IMR-90 (cell line): ENCODE data around the gene MAB21L2. TPM values are rescaled to one million over a fixed set of nuclear protein-coding genes. Genes with fewer than 3 reads are reported as not detected.

ENCODE experiments used
- ATAC-seq: fragments of 200-7000 bp; cut with Tn5 transposase; 2 replicates; pipeline ENCODE4 v1.9.1; 2020; ENCODE audit warnings: low read depth, mild to moderate bottlenecking, moderate library complexity
- BruUV-seq: library from RNA; stranded (reverse); fragments of 400-500 nt; replicated peaks from 2 replicates; lab custom pipeline; 2021; lab: Mats Ljungman, UMichigan
- CTCF ChIA-PET: fragments of 300-600 bp; formaldehyde crosslinking; extraction: SDS; loops from one replicate; lab custom pipeline; 2021; ENCODE audit warnings: antibody characterized with exemption; lab: Yijun Ruan, JAX
- POLR2A ChIA-PET: fragments of 300-600 bp; sonication (Branson Sonifier 250); formaldehyde crosslinking; loops from one replicate; lab custom pipeline; 2022; ENCODE audit warnings: antibody characterized with exemption; ENCODE audit not compliant: unreplicated experiment; lab: Charles Lee
- DNase-seq: peaks from one replicate; pipeline ENCODE4 v3.0.0; 2013
- H2AFZ ChIP-seq: replicated peaks from 2 replicates; pipeline ENCODE3; 2013; ENCODE audit warnings: low read length, mild to moderate bottlenecking; ENCODE audit not compliant: poor library complexity
- H2AK5ac ChIP-seq: 2 replicates; pipeline ENCODE4 v1.6.1; 2013; ENCODE audit warnings: low read depth, low read length, inconsistent platforms
- H2AK9ac ChIP-seq: replicated peaks from 2 replicates; pipeline ENCODE3; 2013; ENCODE audit warnings: mild to moderate bottlenecking, low read depth, low read length, moderate library complexity; ENCODE audit not compliant: poor library complexity
- H2BK120ac ChIP-seq: 2 replicates; pipeline ENCODE4 v1.6.1; 2013; ENCODE audit warnings: low read depth, low read length, inconsistent platforms
- H2BK15ac ChIP-seq: 3 replicates; pipeline ENCODE4 v1.6.1; 2013; ENCODE audit warnings: low read depth, low read length, inconsistent platforms
- H2BK20ac ChIP-seq: 2 replicates; pipeline ENCODE4 v1.6.1; 2013; ENCODE audit warnings: low read depth, mild to moderate bottlenecking, inconsistent platforms, low read length, moderate library complexity
- H2BK5ac ChIP-seq: 2 replicates; pipeline ENCODE4 v1.6.1; 2013; ENCODE audit warnings: mild to moderate bottlenecking, low read depth, low read length, inconsistent platforms; ENCODE audit not compliant: poor library complexity, severe bottlenecking
- H3K14ac ChIP-seq: replicated peaks from 2 replicates; pipeline ENCODE4 v1.6.1; 2013; ENCODE audit warnings: low read depth, low read length, inconsistent platforms
- H3K18ac ChIP-seq: 2 replicates; pipeline ENCODE4 v1.6.1; 2013; ENCODE audit warnings: low read depth, low read length, control low read depth
- H3K23ac ChIP-seq: 2 replicates; pipeline ENCODE4 v1.6.1; 2013; ENCODE audit warnings: low read depth, low read length, inconsistent platforms
- H3K27ac ChIP-seq: 2 replicates; pipeline ENCODE4 v1.5.1; 2013; ENCODE audit warnings: mild to moderate bottlenecking, control low read depth, low read length; ENCODE audit not compliant: insufficient read depth
- H3K27me3 ChIP-seq: 2 replicates; pipeline ENCODE4 v1.6.1; 2013; ENCODE audit warnings: low read length; ENCODE audit not compliant: control insufficient read depth, insufficient read depth
- H3K36me3 ChIP-seq: 2 replicates; pipeline ENCODE4 v1.6.1; 2013; ENCODE audit warnings: low read length, mixed read lengths; ENCODE audit not compliant: control insufficient read depth, insufficient read depth
- H3K4ac ChIP-seq: 2 replicates; pipeline ENCODE4 v1.6.1; 2013; ENCODE audit warnings: low read depth, low read length, inconsistent platforms
- H3K4me1 ChIP-seq: 2 replicates; pipeline ENCODE4 v1.6.1; 2013; ENCODE audit warnings: low read length, mixed read lengths; ENCODE audit not compliant: control insufficient read depth, insufficient read depth
- H3K4me2 ChIP-seq: 2 replicates; pipeline ENCODE4 v1.6.1; 2013; ENCODE audit warnings: low read depth, mild to moderate bottlenecking, control low read depth, low read length, moderate library complexity
- H3K4me3 ChIP-seq: 2 replicates; pipeline ENCODE4 v1.5.1; 2013; ENCODE audit warnings: low read depth, mild to moderate bottlenecking, control low read depth, low read length, moderate library complexity; ENCODE audit not compliant: insufficient read depth
- H3K56ac ChIP-seq: 2 replicates; pipeline ENCODE4 v1.6.1; 2013; ENCODE audit warnings: low read length, inconsistent platforms; ENCODE audit not compliant: insufficient read depth; ENCODE audit errors: extremely low read depth
- H3K79me1 ChIP-seq, 2 experiments: 2 replicates each; pipeline ENCODE4 v1.6.1; 2013; ENCODE audit warnings: low read length in 2 of 2, inconsistent platforms in 1 of 2, low read depth in 1 of 2
- H3K9ac ChIP-seq: 2 replicates; pipeline ENCODE4 v1.6.1; 2013; ENCODE audit warnings: low read depth, low read length, control low read depth
- H3K9me1 ChIP-seq: 2 replicates; pipeline ENCODE4 v1.6.1; 2013; ENCODE audit warnings: low read length, inconsistent platforms; ENCODE audit not compliant: insufficient read depth
- H3K9me3 ChIP-seq: 2 replicates; pipeline ENCODE4 v1.6.1; 2013; ENCODE audit warnings: low read length; ENCODE audit not compliant: control insufficient read depth, insufficient read depth
- H4K20me1 ChIP-seq: 2 replicates; pipeline ENCODE4 v1.6.1; 2013; ENCODE audit warnings: low read length, inconsistent platforms; ENCODE audit not compliant: insufficient read depth
- H4K5ac ChIP-seq: 2 replicates; pipeline ENCODE4 v1.6.1; 2013; ENCODE audit warnings: mild to moderate bottlenecking, low read depth, low read length, control low read depth
- H4K8ac ChIP-seq, 2 experiments: 2 replicates each; pipeline ENCODE4 v1.6.1; 2013; ENCODE audit warnings: low read depth in 2 of 2, low read length in 2 of 2, control low read depth in 1 of 2, inconsistent platforms in 1 of 2
- H4K91ac ChIP-seq: 2 replicates; pipeline ENCODE4 v1.6.1; 2013; ENCODE audit warnings: low read depth, low read length, inconsistent platforms; ENCODE audit not compliant: insufficient read depth
- BHLHE40 ChIP-seq: fragments of 150-350 bp; IDR thresholded peaks from 2 replicates; pipeline ENCODE4 v1.6.1; 2016; ENCODE audit warnings: mild to moderate bottlenecking, low read depth, low read length
- CEBPB ChIP-seq: IDR thresholded peaks from 2 replicates; pipeline ENCODE4 v1.6.1; 2012; ENCODE audit warnings: low read depth, low read length, improper control_type of control experiment
- CHD1 ChIP-seq: IDR thresholded peaks from 2 replicates; pipeline ENCODE4 v1.6.1; 2012; ENCODE audit warnings: low read depth, low read length, improper control_type of control experiment
- CTCF ChIP-seq: conservative IDR thresholded peaks from 2 replicates; pipeline ENCODE4 v1.5.1; 2012; ENCODE audit warnings: mild to moderate bottlenecking, low read depth, low read length, improper control_type of control experiment
- MAFK ChIP-seq: IDR thresholded peaks from 2 replicates; pipeline ENCODE4 v1.6.1; 2012; ENCODE audit warnings: low read depth, low read length, improper control_type of control experiment
- MAZ ChIP-seq: IDR thresholded peaks from 2 replicates; pipeline ENCODE4 v1.6.1; 2012; ENCODE audit warnings: low read depth, mild to moderate bottlenecking, low read length, improper control_type of control experiment, moderate library complexity, borderline replicate concordance
- MXI1 ChIP-seq: IDR thresholded peaks from 2 replicates; pipeline ENCODE4 v1.6.1; 2012; ENCODE audit warnings: low read depth, mild to moderate bottlenecking, low read length, moderate library complexity, borderline replicate concordance
- NFE2L2 ChIP-seq: fragments of 150-350 bp; IDR thresholded peaks from 2 replicates; pipeline ENCODE4 v1.6.1; 2016; ENCODE audit warnings: low read depth, mild to moderate bottlenecking, low read length
- POLR2A ChIP-seq: IDR thresholded peaks from 2 replicates; pipeline ENCODE4 v1.6.1; 2012; ENCODE audit warnings: mild to moderate bottlenecking, low read depth, low read length
- RCOR1 ChIP-seq: IDR thresholded peaks from 2 replicates; pipeline ENCODE4 v1.6.1; 2012; ENCODE audit warnings: mild to moderate bottlenecking, low read length, improper control_type of control experiment; ENCODE audit not compliant: insufficient replicate concordance
- RFX5 ChIP-seq: IDR thresholded peaks from 2 replicates; pipeline ENCODE4 v1.8.0; 2012; ENCODE audit warnings: low read depth, mild to moderate bottlenecking, low read length, moderate library complexity
- WGBS, 2 experiments: methylation state at CpG; one replicate each; pipeline versions ENCODE4 v1.1.5 to v1.1.7; 2013; ENCODE audit warnings: missing lambda C conversion rate in 2 of 2; ENCODE audit not compliant: insufficient read length in 1 of 2; ENCODE audit errors: extremely low coverage in 2 of 2; 5-methylcytosine and 5-hydroxymethylcytosine counted together
- dilution Hi-C: fragments of 300-500 bp; cut with HindIII; formaldehyde crosslinking; loops from one replicate; pipeline ENCODE4 v1.14.3; 2018; ENCODE audit warnings: low sequenced_read_pairs; ENCODE audit not compliant: unreplicated experiment
- in situ Hi-C: fragments of 300-500 bp; cut with MboI; formaldehyde crosslinking; loops from 3 replicates; pipeline ENCODE4 v1.14.3; 2019; ENCODE audit warnings: low sequenced_read_pairs, inconsistent platforms, mixed read lengths
- intact Hi-C: fragments of 100-400 bp; cut with micrococcal nuclease; formaldehyde crosslinking; loops from 2 replicates; pipeline ENCODE4 v1.10.0; 2022
- polyA plus RNA-seq, 3 experiments: library from polyadenylated mRNA; depleted of rRNA; stranded (reverse); fragments of >200 nt; gene quantifications; 2 replicates each; pipeline ENCODE4 v1.2.3, GENCODE V29; 2012; ENCODE audit warnings: low replicate concordance in 1 of 3
- total RNA-seq: library from RNA; depleted of rRNA; stranded (reverse); fragments of >200 nt; gene quantifications from 2 replicates; pipeline ENCODE4 v1.2.3, GENCODE V29; 2012
- TF ChIP-seq, protein P1 (sequence below): fragments of 150-350 bp; IDR thresholded peaks from 2 replicates; pipeline ENCODE4 v1.6.1; 2016; ENCODE audit warnings: low read depth, mild to moderate bottlenecking, low read length, moderate library complexity, borderline replicate concordance
- TF ChIP-seq, protein P2 (sequence below): fragments of 150-350 bp; IDR thresholded peaks from 2 replicates; pipeline ENCODE4 v1.6.1; 2017; ENCODE audit warnings: mild to moderate bottlenecking, antibody characterized with exemption, low read length, low read depth

The MAB21L2 gene
- total and polyA plus RNA-seq, 2 of the 4 experiments (the other 2 are of a cell fraction) = 7.6 to 12.0 TPM

DNA sequence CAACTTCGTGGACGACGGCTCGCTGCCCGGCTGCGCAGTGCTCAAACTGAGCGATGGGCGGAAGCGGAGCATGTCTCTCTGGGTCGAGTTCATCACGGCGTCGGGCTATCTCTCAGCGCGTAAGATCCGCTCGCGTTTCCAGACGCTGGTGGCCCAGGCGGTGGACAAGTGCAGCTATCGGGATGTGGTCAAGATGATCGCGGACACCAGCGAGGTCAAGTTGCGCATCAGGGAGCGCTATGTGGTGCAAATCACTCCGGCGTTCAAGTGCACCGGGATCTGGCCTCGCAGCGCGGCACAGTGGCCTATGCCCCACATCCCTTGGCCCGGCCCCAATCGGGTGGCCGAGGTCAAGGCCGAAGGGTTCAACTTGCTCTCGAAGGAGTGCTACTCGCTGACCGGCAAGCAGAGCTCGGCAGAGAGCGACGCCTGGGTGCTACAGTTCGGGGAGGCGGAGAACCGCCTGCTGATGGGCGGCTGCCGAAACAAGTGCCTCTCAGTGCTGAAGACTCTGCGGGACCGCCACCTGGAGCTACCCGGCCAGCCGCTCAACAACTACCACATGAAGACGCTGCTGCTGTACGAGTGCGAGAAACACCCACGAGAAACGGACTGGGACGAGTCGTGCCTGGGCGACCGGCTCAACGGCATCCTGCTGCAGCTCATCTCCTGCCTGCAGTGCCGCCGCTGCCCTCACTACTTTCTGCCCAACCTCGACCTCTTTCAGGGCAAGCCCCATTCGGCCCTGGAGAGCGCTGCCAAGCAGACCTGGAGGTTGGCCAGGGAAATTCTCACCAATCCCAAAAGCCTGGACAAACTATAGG lies 1.5 kb downstream of the MAB21L2 start:
- BruUV-seq = no TSS peak
- peak overlapping the region; percentile 79 for H3K14ac ChIP-seq
- no peak for TF ChIP-seq RFX5
- TF ChIP-seq MAZ = no peak
- no peak for TF ChIP-seq CTCF
- TF ChIP-seq MXI1 = no peak
- no peak for TF ChIP-seq RCOR1
- TF ChIP-seq, protein P1, sequence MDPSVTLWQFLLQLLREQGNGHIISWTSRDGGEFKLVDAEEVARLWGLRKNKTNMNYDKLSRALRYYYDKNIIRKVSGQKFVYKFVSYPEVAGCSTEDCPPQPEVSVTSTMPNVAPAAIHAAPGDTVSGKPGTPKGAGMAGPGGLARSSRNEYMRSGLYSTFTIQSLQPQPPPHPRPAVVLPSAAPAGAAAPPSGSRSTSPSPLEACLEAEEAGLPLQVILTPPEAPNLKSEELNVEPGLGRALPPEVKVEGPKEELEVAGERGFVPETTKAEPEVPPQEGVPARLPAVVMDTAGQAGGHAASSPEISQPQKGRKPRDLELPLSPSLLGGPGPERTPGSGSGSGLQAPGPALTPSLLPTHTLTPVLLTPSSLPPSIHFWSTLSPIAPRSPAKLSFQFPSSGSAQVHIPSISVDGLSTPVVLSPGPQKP = no peak
- TF ChIP-seq CHD1 = no peak
- TF ChIP-seq NFE2L2 = no peak
- TF ChIP-seq, protein P2, sequence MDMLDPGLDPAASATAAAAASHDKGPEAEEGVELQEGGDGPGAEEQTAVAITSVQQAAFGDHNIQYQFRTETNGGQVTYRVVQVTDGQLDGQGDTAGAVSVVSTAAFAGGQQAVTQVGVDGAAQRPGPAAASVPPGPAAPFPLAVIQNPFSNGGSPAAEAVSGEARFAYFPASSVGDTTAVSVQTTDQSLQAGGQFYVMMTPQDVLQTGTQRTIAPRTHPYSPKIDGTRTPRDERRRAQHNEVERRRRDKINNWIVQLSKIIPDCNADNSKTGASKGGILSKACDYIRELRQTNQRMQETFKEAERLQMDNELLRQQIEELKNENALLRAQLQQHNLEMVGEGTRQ = no peak
- TF ChIP-seq POLR2A = no peak
- TF ChIP-seq CEBPB = no peak
- no peak for TF ChIP-seq BHLHE40
- no peak for TF ChIP-seq MAFK
- no peaks in the 10 kb centered on the region for H3K27me3 ChIP-seq
- peak overlapping the region; percentile 99 for H3K23ac ChIP-seq
- peak overlapping the region; percentile 77 for H2BK120ac ChIP-seq
- H4K5ac ChIP-seq = peak overlapping the region; percentile 82
- CTCF ChIA-PET = interaction anchor here (1.5 kb wide), 1 partner anchor 10 kb away, joined by 5 read pairs; no protein-coding TSS in a partner anchor
- H3K18ac ChIP-seq = peak overlapping the region; percentile 88
- H3K79me1 ChIP-seq = peaks cover 0 to 13% of the 10 kb centered on the region in 2 experiments; a peak in 2 of 4 replicates
- intact Hi-C loops = loop anchor here (2.0 to 5.0 kb wide), 5 partner anchors 196 to 586 kb away; no protein-coding TSS in a partner anchor
- H2AK9ac ChIP-seq = peak overlapping the region; percentile 52
- DNase-seq (peak; percentile 47), ATAC-seq (peak; percentile 40)
- H3K9me3 ChIP-seq = no peaks in the 10 kb centered on the region
- H4K20me1 ChIP-seq = no peaks in the 10 kb centered on the region
- H2BK5ac ChIP-seq = peak overlapping the region; percentile 62
- peak overlapping the region; percentile 77 for H3K4me2 ChIP-seq
- peak overlapping the region; percentile 78 for H3K4me3 ChIP-seq
- peak overlapping the region; percentile 52; the same call in 1 of the 2 replicates for H3K56ac ChIP-seq
- 1% methylated on average over 47 of the region's 66 CpGs; no CpG with 5 or more reads in 1 of the 2 experiments for WGBS, 2 experiments
- peak overlapping the region; percentile 94 for H3K27ac ChIP-seq
- peak overlapping the region; percentile 64 for H3K9ac ChIP-seq
- H3K9me1 ChIP-seq = peaks cover 2% of the 10 kb centered on the region; the same call in 1 of the 2 replicates
- in situ Hi-C loops = loop anchor here (10.0 kb wide), 1 partner anchor 579 kb away; no protein-coding TSS in a partner anchor
- peak overlapping the region; percentile 66 for H4K91ac ChIP-seq
- H4K8ac ChIP-seq = peak overlapping the region; percentile 44 to 78; a peak in 2 of 4 replicates
- peak overlapping the region; percentile 95 for H2AFZ ChIP-seq
- peak overlapping the region; percentile 66; the same call in 2 of the 3 replicates for H2BK15ac ChIP-seq
- H3K4ac ChIP-seq = peak overlapping the region; percentile 59
- POLR2A ChIA-PET = no interaction called here
- no peaks in the 10 kb centered on the region for H3K36me3 ChIP-seq
- dilution Hi-C loops = no loop called here
- H2AK5ac ChIP-seq = no peak overlapping the region
- H3K4me1 ChIP-seq = 0 out of 2 replicates have a peak, but pooled peaks cover 2% of the 10 kb centered on the region
- H2BK20ac ChIP-seq = 0 out of 2 replicates have a peak overlapping the region, but pooled peaks have one; percentile 3
